ENCODE measurements around the gene BTF3. TPM values are rescaled to one million over a fixed set of nuclear protein-coding genes. Genes with fewer than 3 reads are reported as not detected.
"Not testable (repeated sequence)": the region's sequence is repeated elsewhere in the genome, so short reads cannot be mapped to it uniquely, and the experiment has no call there.

BTF3 gene
- total and polyA plus RNA-seq, 10 donors: 368 to 914 (median 511) TPM

- Histone ChIP-seq H3K36me3 (no peaks in the 10 kb centered on the region), H3K4me3 (no peak overlapping the region), H3K27ac (no peak overlapping the region), H3K4me1 (no peaks in the 10 kb centered on the region), H3K9me3 (no peaks in the 10 kb centered on the region), H3K27me3 (replicated peaks in 1 of 7) (peaks cover 0 to 15% (median 0%) of the 10 kb centered on the region in 7 donors)
- no peak for DNase-seq
- intact Hi-C loops (cut with DNase I; ENCODE audit: low total_unique reads): no loop called here
- TF ChIP-seq POLR2A (IDR thresholded peaks at IDR 0.05): no peak
- no peak for TF ChIP-seq CTCF (IDR thresholded peaks at IDR 0.05 in 8 of 11, conservative IDR thresholded peaks at IDR 0.05 in 3 of 11)
- WGBS, 5 donors: 85 to 100% (median 92%) methylated on average over 1 of the region's 1 CpG
These were observed 13.7 kb upstream of the BTF3 start for GRCh38 chr5:73484511-73484910.

- Histone ChIP-seq H3K4me1 (no peaks in the 10 kb centered on the region), H3K36me3 (no peaks in the 10 kb centered on the region), H3K27ac (no peak overlapping the region), H3K9me3 (no peaks in the 10 kb centered on the region), H3K27me3 (replicated peaks in 1 of 7) (peaks cover 0 to 13% (median 0%) of the 10 kb centered on the region in 7 donors), H3K4me3 (no peak overlapping the region)
- WGBS, 5 donors: 78 to 94% (median 88%) methylated on average over 3 of the region's 3 CpGs
- intact Hi-C loops (cut with DNase I; ENCODE audit: low total_unique reads): no loop called here
- no peak for DNase-seq
- TF ChIP-seq POLR2A (IDR thresholded peaks at IDR 0.05) (no peak), CTCF (IDR thresholded peaks at IDR 0.05 in 8 of 11, conservative IDR thresholded peaks at IDR 0.05 in 3 of 11) (no peak), POLR2AphosphoS5 (IDR thresholded peaks at IDR 0.05) (no peak)
These were observed 12.5 kb upstream of the BTF3 start for GRCh38 chr5:73485715-73486114.

GRCh38 chr5:73486119-73486899 is 11.9 kb upstream of the BTF3 start:
- Histone ChIP-seq H3K9me3 (no peaks in the 10 kb centered on the region), H3K27ac (no peak overlapping the region), H3K36me3 (no peaks in the 10 kb centered on the region), H3K27me3 (replicated peaks in 1 of 7) (peaks cover 0 to 7% (median 0%) of the 10 kb centered on the region in 7 donors), H3K4me1 (no peaks in the 10 kb centered on the region), H3K4me3 (no peak overlapping the region)
- intact Hi-C loops (cut with DNase I; ENCODE audit: low total_unique reads): no loop called here
- TF ChIP-seq POLR2A (IDR thresholded peaks at IDR 0.05) (no peak), CTCF (IDR thresholded peaks at IDR 0.05 in 8 of 11, conservative IDR thresholded peaks at IDR 0.05 in 3 of 11) (no peak), POLR2AphosphoS5 (IDR thresholded peaks at IDR 0.05) (no peak)
- 61 to 82% (median 69%) methylated on average over 2 to 3 of the region's 3 CpGs for WGBS, 5 donors
- DNase-seq: no peak

GRCh38 chr5:73487257-73487656 is 11.0 kb upstream of the BTF3 start:
- H3K4me3 ChIP-seq; H3K27ac ChIP-seq; H3K4me1 ChIP-seq; H3K9me3 ChIP-seq; H3K27me3 ChIP-seq (replicated peaks in 1 of 7); DNase-seq; intact Hi-C loops (cut with DNase I; ENCODE audit: low total_unique reads); H3K36me3 ChIP-seq: not testable (repeated sequence)
- WGBS, 5 donors: 68 to 79% (median 75%) methylated on average over 4 of the region's 4 CpGs

Data from spleen (tissue), 11 donors.